Ovary (tissue), 9 donors: ENCODE data around the gene CALD1. TPM values are rescaled to one million over a fixed set of nuclear protein-coding genes. Genes with fewer than 3 reads are reported as not detected.
A peak's percentile ranks its signal among the peaks of the same experiment; 100 is the strongest.

Experiments used
- DNase-seq, 5 donors: peaks; one replicate each; pipeline ENCODE4 v3.0.0-alpha.2; 2019 to 2020
- H3K27ac ChIP-seq, 2 donors: fragments of 200-600 bp; one replicate each; pipeline versions ENCODE4 v1.5.1 to v1.8.0; 2019 to 2022
- H3K27me3 ChIP-seq: fragments of 200-600 bp; one replicate; pipeline ENCODE4 v1.8.0; 2022
- H3K36me3 ChIP-seq: fragments of 200-600 bp; sonication (generic); one replicate; pipeline ENCODE4 v1.5.1; 2019
- H3K4me1 ChIP-seq: one replicate; pipeline ENCODE4 v1.8.1; 2013; ENCODE audit warnings: mild to moderate bottlenecking, moderate library complexity; ENCODE audit not compliant: insufficient read depth
- H3K4me3 ChIP-seq: fragments of 200-600 bp; sonication (generic); one replicate; pipeline ENCODE4 v1.5.1; 2017
- H3K9me3 ChIP-seq, 2 donors: fragments of 200-600 bp in 1 of 2; sonication (generic) in 1 of 2; one replicate each; pipeline versions ENCODE4 v1.5.1 to v1.8.1; 2013 to 2019; ENCODE audit warnings: mild to moderate bottlenecking in 1 of 2, moderate library complexity in 1 of 2
- CTCF ChIP-seq, 3 donors: fragments of 450-650 bp in 2 of 3; fragments of 200-600 bp in 1 of 3; IDR thresholded peaks; one replicate each; pipeline versions ENCODE4 v1.5.1 to v1.8.0; 2016 to 2022; ENCODE audit warnings: antibody characterized with exemption in 3 of 3, mild to moderate bottlenecking in 1 of 3
- EP300 ChIP-seq: sonication (generic); formaldehyde crosslinking; IDR thresholded peaks from one replicate; pipeline ENCODE4 v1.6.1; 2017; ENCODE audit warnings: antibody characterized with exemption
- POLR2A ChIP-seq: fragments of 450-650 bp; IDR thresholded peaks from one replicate; pipeline ENCODE4 v1.6.1; 2017; ENCODE audit warnings: antibody characterized with exemption, mild to moderate bottlenecking, moderate library complexity
- WGBS, 3 donors: extraction: QIAGEN DNeasy Blood & Tissue Kit in 1 of 3; methylation state at CpG; one replicate each; pipeline versions ENCODE4 v1.1.5 to v1.1.7; 2013 to 2017; 5-methylcytosine and 5-hydroxymethylcytosine counted together
- intact Hi-C, 4 donors: fragments of 100-400 bp; cut with DNase I; formaldehyde crosslinking; loops; one replicate each; pipeline versions ENCODE4 v1.11.0 to v1.15.1; 2022 to 2023
- polyA plus RNA-seq, 2 donors: library from polyadenylated mRNA; stranded (reverse); fragments of 200-250 nt in 1 of 2; fragments of 350-450 nt in 1 of 2; fragmentation: Illumina TruSeq in 1 of 2; extraction: RNeasy Lipid Tissue Mini Kit (QIAGEN cat#74804) in 1 of 2; gene quantifications; one replicate each; pipeline ENCODE4 v1.2.3, GENCODE V29; 2013 to 2014
- total RNA-seq, 7 donors: library from RNA; depleted of rRNA in 2 of 7; stranded (reverse); fragments of >200 nt in 2 of 7; fragmentation: NEBNext Ultra II Directional in 3 of 7; extraction: Animal tissue kit (Norgen Biotek cat#: 25700) in 3 of 7; gene quantifications; one replicate each; pipeline versions ENCODE4 v1.1.0 to v1.2.4, GENCODE V29; 2016 to 2023
- donor health status: DM: no; HTN: no; CAD: no; lungs with moderate emphysema.
- donor health status: DM: no; HTN: no; CAD: no.
- donor health status: Bipolar disorder and iron deficiency.
- donor health status: DM: yes; HTN: yes; CAD: no.
- donor health status: DM: no; HTN: no; CAD: no.
- donor health status: DM: yes; HTN: yes; CAD: no.

Gene CALD1
- total and polyA plus RNA-seq, 9 donors: 306 to 697 (median 463) TPM

GRCh38 chr7:134992626-134993179 lies 213.3 kb downstream of the CALD1 start:
- Histone ChIP-seq H3K4me3 (no peak overlapping the region), H3K9me3 (no peaks in the 10 kb centered on the region), H3K27me3 (no peaks in the 10 kb centered on the region), H3K27ac (peak overlapping the region in 1 of 2 donors; percentile 40), H3K4me1 (peaks cover 23% of the 10 kb centered on the region), H3K36me3 (no peaks in the 10 kb centered on the region)
- TF ChIP-seq POLR2A (no peak), EP300 (no peak), CTCF (IDR thresholded peaks at IDR 0.05) (no peak)
- intact Hi-C loops: loop anchor here in 1 of 4 donors (10.0 kb wide), 1 partner anchor 172 kb away; no protein-coding TSS in a partner anchor
- WGBS, 3 donors: 4 to 13% (median 8%) methylated on average over 6 of the region's 6 CpGs
- DNase-seq: peak; percentile 30 to 59 (median 34)

DNA sequence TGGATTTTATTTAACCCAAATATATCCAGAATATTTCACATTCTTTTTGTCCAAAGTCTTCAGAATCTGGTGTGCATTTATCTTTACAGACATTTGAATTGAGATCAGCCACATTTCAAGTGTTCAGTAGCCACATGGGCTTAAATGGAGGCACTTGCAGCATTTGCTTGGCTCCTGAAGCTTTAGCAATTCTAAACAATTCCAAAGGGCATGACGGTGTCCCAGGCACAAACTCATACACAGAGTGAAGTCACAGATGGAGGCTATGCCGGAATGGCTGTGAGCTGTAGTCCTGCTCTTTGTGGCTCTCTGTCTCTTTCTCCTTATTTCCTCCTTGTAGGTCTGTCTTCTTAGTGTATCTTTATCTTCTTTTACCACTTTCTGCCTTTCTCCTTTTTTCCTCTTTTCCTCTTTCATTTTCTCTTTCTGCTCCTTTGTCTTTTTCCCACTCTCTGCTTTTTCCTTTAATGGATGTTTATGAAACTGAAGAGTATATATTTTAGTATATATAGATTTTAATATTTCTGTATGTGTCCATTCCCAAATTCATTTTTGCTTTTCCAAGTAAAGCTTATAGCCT lies 214.5 kb downstream of the CALD1 start:
- H3K9me3 ChIP-seq: no peaks in the 10 kb centered on the region
- peak overlapping the region in 1 of 2 donors; percentile 33 for H3K27ac ChIP-seq
- H3K27me3 ChIP-seq: no peaks in the 10 kb centered on the region
- TF ChIP-seq EP300: no peak
- TF ChIP-seq POLR2A: no peak
- no peak for TF ChIP-seq CTCF (IDR thresholded peaks at IDR 0.05)
- intact Hi-C loops: loop anchor here in 1 of 4 donors (10.0 kb wide), 1 partner anchor 171 kb away; no protein-coding TSS in a partner anchor
- 89 to 91% (median 90%) methylated on average over 2 of the region's 2 CpGs for WGBS, 3 donors
- no peak for DNase-seq
- no peaks in the 10 kb centered on the region for H3K36me3 ChIP-seq
- peaks cover 23% of the 10 kb centered on the region for H3K4me1 ChIP-seq
- no peak overlapping the region for H3K4me3 ChIP-seq

- peaks cover 23% of the 10 kb centered on the region for H3K4me1 ChIP-seq
- H3K9me3 ChIP-seq: no peaks in the 10 kb centered on the region
- TF ChIP-seq POLR2A (no peak), EP300 (no peak), CTCF (IDR thresholded peaks at IDR 0.05) (no peak)
- intact Hi-C loops: loop anchor here in 2 of 4 donors (5.0 to 10.0 kb wide), 2 partner anchors 152 to 169 kb away; partner anchors contain the start of gene TMEM140 (in 1 of the 2)
- H3K36me3 ChIP-seq: no peaks in the 10 kb centered on the region
- no peaks in the 10 kb centered on the region for H3K27me3 ChIP-seq
- WGBS, 3 donors: 20 to 38% (median 26%) methylated on average over 6 of the region's 6 CpGs
- no peak for DNase-seq
- peak overlapping the region in 1 of 2 donors; percentile 55 for H3K27ac ChIP-seq
- no peak overlapping the region for H3K4me3 ChIP-seq
Observed at GRCh38 chr7:134995239-134996096, 216.0 kb downstream of the CALD1 start.

DNA sequence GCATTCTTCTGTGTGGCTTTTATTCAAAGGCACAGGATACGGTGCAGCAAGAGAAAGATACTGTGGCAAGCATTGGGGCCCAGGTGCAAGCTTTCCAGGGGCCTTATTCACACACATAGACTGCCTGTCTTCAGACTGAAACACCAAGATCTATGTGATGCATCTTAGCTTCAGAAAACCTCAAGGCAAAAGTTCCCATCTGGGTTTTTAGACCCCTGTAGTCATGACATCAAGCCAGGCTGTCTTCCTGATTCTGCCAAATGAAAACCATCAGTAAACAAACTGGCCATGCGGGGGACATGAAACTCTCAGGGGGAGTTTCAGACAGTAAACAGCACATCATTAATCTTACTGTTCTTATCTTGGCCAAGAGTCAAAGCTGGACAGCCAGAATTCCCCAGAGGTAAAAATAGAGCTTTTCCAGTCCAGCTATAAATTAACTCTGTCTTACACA lies 216.7 kb downstream of the CALD1 start:
- intact Hi-C loops: loop anchor here in 2 of 4 donors (5.0 to 10.0 kb wide), 2 partner anchors 151 to 169 kb away; partner anchors contain the start of gene TMEM140 (in 1 of the 2)
- DNase-seq: no peak
- H3K27ac ChIP-seq: peak overlapping the region in 1 of 2 donors; percentile 55

More for the DNA sequence above, 216.7 kb downstream of the CALD1 start:
- Histone ChIP-seq H3K4me1 (peaks cover 23% of the 10 kb centered on the region), H3K36me3 (no peaks in the 10 kb centered on the region), H3K9me3 (no peaks in the 10 kb centered on the region), H3K27me3 (no peaks in the 10 kb centered on the region), H3K4me3 (no peak overlapping the region)
- no peak for TF ChIP-seq POLR2A
- TF ChIP-seq CTCF (IDR thresholded peaks at IDR 0.05): no peak
- no peak for TF ChIP-seq EP300
- 21 to 35% (median 23%) methylated on average over 2 of the region's 2 CpGs for WGBS, 3 donors
